G401 (cell line): ENCODE data around the gene MST1R. TPM values are rescaled to one million over a fixed set of nuclear protein-coding genes. Genes with fewer than 3 reads are reported as not detected.
"Not testable (repeated sequence)": the region's sequence is repeated elsewhere in the genome, so short reads cannot be mapped to it uniquely, and the experiment has no call there.

Experiments
- DNase-seq: peaks from one replicate; pipeline ENCODE4 v3.0.0-alpha.2; 2015; ENCODE audit warnings: low spot score
- in situ Hi-C: cut with HindIII; loops from 2 replicates; pipeline ENCODE4 v1.10.0; 2016; ENCODE audit warnings: low sequenced_read_pairs, mixed read lengths
- total RNA-seq: library from RNA; depleted of rRNA; stranded (reverse); fragments of >200 nt; shearing (Covaris generic); gene quantifications from 2 replicates; pipeline ENCODE4 v1.2.3, GENCODE V29; 2014

The MST1R gene
- total RNA-seq, 1 experiment from 2014 or later: not detected

- DNase-seq: no peak
Measured at GRCh38 chr3:49914906-49915305, 11.2 kb upstream of the MST1R start.

GRCh38 chr3:49912881-49913281, 9.2 kb upstream of the MST1R start:
- in situ Hi-C loops: no loop called here
- no peak for DNase-seq

More at GRCh38 chr3:49914906-49915305, 11.2 kb upstream of the MST1R start:
- in situ Hi-C loops: no loop called here

- in situ Hi-C loops: no loop called here
- DNase-seq: no peak
Measured at GRCh38 chr3:49911611-49912010, 7.9 kb upstream of the MST1R start.

GRCh38 chr3:49911124-49911420, 7.4 kb upstream of the MST1R start:
- DNase-seq: no peak
- in situ Hi-C loops: no loop called here

- no peak for DNase-seq
- in situ Hi-C loops: no loop called here
Measured at GRCh38 chr3:49910409-49911123, 6.9 kb upstream of the MST1R start.

- DNase-seq: no peak
- in situ Hi-C loops: no loop called here
Measured at GRCh38 chr3:49908373-49909199, 4.9 kb upstream of the MST1R start.

DNA sequence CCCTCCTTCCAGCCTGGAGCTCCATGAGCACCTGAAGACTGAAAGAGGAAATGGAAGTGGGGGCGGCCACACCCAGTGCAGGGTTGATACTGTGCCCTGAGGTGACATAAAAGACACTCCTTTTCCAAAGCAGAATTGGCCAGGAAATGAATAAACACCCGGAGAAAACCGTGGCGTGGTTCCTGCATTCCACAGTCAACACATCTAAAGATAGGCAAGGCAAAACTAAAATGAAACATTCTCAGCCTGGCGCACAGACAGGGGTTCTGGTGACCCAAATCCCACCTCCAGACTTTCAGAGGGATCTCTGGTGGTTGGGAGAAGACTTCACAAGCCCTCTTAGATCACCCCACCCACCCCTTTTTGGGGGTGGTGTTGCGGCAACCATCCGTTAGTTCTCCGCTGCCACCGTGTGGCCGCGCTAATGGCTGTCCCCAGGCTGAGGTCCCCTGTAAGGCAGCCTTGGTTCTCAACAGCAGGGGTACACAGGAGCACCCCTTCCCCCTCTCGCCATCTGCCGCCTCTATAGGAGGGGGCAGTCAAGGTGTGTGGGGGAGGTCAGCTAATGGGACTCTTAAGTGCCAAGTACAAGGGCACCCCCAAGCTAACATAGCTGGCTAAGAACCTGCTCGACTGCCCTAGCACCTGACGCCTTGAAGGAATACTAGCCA, 2.5 kb upstream of the MST1R start:
- DNase-seq: peak; percentile 68
- in situ Hi-C loops: no loop called here

- DNase-seq, in situ Hi-C loops: not testable (repeated sequence)
Measured at GRCh38 chr3:49904448-49904847, 775 bp upstream of the MST1R start.

DNA sequence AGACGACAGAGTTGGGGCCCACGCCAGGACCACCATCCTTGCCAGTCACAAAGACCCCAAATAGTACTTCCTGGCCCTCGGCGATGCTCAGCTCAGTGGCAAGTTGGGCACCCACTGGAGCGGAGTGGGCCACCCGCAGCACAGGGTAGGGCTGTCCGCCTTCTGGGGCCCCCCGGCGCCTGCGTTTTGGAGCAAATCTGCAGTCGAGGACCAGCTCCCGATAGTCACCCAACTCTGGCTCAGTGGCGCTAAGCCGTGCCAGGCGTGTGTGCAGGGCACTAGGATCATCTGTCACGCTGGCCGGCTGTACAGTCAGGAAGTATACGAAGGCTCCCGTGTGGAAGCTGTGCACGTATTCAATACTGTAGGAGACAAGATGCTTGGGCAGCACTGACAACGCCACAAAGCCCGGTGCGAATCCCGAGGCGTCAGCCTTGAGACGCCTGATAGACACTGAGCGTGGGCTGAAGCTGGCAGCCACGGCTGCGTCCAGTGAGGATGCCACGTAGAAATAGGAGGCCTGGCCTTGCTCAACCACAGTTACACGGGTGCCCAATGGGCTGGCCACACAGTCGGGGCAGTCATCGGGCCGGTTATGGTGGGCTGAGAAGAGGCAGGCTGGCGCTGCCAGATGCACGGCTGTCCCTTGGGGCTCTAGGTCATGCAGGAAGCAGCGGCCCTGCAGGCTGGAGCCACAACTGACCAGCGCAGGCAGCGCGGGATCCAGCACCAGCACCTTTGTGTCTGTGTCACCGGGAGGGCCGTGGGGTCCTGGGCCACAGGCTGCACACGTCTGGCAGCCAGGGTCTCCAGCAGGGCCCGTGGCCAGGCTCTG, 945 bp downstream of the MST1R start:
- DNase-seq: no peak
- in situ Hi-C loops: no loop called here

DNA sequence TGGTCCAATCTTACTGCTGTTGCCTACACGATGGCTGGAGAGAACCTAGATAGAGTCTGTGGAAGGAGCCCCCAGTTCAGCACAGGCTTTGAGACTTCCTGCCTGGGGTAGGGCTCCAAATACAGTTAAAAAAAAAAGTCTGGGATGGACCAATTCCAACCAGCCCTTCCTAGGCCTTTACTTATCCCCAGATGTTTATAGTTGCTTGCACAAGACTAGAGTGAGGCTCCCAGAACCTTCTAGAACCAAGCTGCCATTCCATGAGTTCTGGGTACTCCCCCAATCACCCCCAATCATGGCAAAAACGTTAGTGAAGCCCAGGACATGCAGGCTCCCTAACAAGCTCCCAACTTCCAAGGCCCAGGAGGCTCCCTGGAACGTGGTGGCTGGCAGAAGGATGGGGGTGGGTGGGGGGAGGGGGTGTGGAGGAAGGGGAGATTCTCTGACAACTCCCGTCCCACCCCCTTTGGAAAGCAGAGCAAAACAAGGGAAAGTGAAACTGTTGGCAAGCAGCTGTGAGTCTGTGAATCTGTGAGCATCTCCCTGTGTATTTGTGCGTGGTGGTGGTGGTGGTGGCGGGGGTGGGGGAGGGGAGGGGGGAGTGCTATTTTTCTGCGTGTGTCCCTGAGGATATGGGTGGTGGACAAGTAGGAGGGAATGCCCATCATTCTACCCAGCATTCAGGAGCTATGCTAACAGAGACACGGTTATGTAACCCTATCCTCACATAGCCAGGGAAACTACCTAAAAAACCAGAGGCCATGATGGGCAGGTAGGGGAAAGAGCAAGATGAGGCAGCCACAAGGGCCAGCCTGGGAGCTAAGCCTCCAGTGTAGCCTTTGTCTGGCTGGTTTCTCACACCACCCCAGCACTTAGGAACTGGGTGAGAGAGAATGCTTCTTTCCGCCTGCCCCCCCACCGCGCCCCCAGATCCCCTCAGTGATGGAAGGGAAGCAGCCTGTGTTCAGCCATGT, 2.0 kb downstream of the MST1R start:
- no peak for DNase-seq
- in situ Hi-C loops: no loop called here

DNA sequence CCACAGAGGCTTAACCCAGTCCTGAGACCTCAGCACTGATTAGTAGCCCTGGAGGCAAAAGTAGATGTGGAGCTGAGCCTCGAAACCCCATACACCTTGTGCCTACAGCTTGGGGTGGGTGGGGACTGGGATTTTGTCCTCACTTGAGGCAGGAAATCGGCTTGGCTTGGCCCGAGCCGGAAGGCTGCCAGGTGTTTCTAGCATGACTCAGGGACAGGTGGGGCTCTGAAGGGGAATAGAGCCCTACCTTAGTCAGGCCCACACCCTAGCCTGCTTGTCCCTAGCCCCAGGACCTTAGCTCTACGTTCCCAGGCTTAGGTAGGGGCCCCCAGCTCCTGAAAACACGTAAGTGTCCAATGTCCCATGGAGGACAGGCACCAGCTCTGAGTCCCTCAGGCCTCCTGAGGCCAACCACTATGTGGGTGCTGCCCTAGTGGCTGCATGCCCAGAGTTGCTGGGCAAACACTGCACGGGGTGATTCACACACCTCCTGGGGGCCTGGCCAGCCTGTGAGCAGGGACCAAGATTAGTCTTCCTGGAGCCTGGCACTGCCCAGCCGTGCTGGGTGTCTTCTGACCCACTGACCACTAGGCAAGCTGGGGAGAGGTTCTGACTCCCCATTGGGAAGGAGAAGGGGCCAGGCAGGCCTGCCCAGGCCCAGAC, 3.1 kb downstream of the MST1R start:
- in situ Hi-C loops: no loop called here
- DNase-seq: no peak

DNA sequence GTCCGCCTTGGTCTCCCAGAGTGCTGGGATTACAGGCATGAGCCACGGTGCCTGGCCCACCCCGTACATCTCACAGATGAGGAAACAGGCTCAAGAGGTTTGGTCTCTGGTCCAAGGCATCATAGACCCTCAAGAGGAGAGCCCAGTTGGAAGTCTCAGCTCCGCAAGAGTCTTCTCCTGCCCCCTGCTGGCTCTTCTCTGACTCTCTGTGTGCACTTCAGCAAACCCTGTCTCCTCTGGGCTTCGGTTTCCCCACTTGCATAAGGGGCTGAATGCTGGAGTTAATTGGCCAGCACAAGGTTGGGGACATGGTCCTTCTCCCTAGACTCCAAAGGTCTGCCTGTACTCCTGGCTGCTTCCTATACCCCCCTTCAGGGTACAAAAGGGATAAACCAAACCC, 3.9 kb downstream of the MST1R start:
- in situ Hi-C loops: no loop called here
- DNase-seq: peak; percentile 19

DNA sequence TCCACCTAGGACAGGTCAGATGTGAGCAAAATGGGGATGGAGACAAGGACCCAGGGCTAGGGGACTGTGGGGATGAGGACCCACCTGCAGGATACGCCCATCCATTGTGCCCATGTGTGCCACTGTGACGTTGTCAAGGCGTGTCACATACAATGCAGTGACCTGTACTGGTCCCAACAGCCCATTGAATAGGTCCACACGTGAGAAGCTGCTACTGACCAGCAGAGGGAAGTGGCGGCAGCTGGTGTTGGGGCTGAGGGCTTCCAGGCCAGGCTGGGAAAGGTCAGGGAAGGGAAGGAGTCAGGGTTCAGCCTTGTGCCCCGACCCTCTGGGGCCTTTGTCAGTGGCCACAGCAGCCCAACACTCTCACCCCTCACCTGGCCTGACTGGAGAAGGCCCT, 4.7 kb downstream of the MST1R start:
- no peak for DNase-seq
- in situ Hi-C loops: no loop called here

- no peak for DNase-seq
- in situ Hi-C loops: no loop called here
Measured at GRCh38 chr3:49896345-49896744, 7.3 kb downstream of the MST1R start.

- no peak for DNase-seq
- in situ Hi-C loops: no loop called here
Measured at GRCh38 chr3:49895791-49896190, 7.9 kb downstream of the MST1R start.

DNA sequence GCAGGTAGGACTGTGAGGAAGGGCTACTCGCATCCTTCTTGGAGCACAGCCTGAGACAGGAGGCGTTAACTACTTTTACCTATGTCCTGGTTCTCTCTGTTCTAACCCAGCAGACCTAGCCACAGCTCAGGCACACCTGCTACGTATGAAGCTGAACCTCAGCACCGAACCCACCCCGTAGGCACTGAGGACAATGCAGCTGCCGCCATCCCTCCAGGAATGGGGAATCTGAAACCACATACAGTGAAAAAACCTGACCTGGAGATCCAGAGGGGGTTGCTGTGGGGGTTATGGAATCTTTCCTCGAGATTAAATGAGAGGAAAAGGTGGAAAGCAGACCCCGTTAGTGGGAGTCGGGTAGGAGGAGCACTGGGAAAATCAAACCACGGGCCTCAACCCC, 14.4 kb downstream of the MST1R start:
- in situ Hi-C loops: no loop called here
- no peak for DNase-seq

GRCh38 chr3:49886922-49887265, 16.8 kb downstream of the MST1R start:
- DNase-seq: no peak
- in situ Hi-C loops: no loop called here

GRCh38 chr3:49883998-49884397, 19.7 kb downstream of the MST1R start:
- in situ Hi-C loops: no loop called here
- DNase-seq: no peak
